ENCODE measurements around the gene NSMF.

DNA sequence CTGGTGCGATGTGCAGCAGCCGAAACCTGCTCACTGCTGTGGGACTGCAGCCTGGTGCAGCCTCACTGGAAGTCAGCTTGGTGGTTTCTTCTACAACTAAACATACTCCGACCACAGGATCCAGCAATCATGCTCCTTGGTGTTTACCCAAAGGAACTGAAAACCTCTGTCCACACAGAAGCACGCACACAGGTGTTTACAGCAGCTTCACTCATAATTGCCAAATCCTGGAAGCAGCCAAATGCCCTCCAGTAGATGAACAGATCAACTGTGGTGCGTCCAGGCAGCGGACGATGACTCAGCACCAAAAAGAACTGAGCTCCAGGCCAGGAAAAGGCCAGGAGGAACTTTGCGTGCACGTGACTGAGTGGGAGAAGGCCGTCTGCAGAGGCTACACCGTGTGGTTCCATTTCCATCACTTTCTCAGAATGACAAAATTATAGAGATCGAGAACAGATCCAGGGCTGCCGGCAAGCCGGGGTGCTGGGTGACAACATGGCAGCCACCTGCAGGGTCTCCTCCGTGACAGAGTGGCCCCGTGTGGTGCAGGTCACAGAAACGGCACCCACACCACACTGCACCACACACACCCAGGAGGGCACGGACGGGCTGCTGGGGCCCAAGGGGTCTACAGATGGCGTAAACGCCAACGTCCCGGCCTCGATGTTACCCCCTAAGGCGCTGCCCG lies 23.1 kb upstream of the NSMF start:
- no peak for TF ChIP-seq POLR2A (IDR thresholded peaks at IDR 0.05)
- TF ChIP-seq, protein P1, sequence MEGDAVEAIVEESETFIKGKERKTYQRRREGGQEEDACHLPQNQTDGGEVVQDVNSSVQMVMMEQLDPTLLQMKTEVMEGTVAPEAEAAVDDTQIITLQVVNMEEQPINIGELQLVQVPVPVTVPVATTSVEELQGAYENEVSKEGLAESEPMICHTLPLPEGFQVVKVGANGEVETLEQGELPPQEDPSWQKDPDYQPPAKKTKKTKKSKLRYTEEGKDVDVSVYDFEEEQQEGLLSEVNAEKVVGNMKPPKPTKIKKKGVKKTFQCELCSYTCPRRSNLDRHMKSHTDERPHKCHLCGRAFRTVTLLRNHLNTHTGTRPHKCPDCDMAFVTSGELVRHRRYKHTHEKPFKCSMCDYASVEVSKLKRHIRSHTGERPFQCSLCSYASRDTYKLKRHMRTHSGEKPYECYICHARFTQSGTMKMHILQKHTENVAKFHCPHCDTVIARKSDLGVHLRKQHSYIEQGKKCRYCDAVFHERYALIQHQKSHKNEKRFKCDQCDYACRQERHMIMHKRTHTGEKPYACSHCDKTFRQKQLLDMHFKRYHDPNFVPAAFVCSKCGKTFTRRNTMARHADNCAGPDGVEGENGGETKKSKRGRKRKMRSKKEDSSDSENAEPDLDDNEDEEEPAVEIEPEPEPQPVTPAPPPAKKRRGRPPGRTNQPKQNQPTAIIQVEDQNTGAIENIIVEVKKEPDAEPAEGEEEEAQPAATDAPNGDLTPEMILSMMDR (IDR thresholded peaks at IDR 0.05) = no peak

All from stomach (tissue), 4 donors.